A673 (cell line): ENCODE measurements around the gene DNM1.

Experiments
- EZH2 ChIP-seq: fragments of 200-600 bp; sonication (generic); IDR thresholded peaks from 2 replicates; pipeline ENCODE4 v1.6.1; 2017; ENCODE audit warnings: borderline replicate concordance, low read depth, mild to moderate bottlenecking, mixed read lengths, antibody characterized with exemption, low read length; ENCODE audit not compliant: poor library complexity, severe bottlenecking
- TF ChIP-seq, protein P1 (sequence below): fragments of 300-800, 200-600 bp; sonication (generic); conservative IDR thresholded peaks from 2 replicates; pipeline ENCODE4 v1.5.1; 2017; ENCODE audit warnings: low read depth, mild to moderate bottlenecking, antibody characterized with exemption, low read length, moderate library complexity, mixed read lengths

DNA sequence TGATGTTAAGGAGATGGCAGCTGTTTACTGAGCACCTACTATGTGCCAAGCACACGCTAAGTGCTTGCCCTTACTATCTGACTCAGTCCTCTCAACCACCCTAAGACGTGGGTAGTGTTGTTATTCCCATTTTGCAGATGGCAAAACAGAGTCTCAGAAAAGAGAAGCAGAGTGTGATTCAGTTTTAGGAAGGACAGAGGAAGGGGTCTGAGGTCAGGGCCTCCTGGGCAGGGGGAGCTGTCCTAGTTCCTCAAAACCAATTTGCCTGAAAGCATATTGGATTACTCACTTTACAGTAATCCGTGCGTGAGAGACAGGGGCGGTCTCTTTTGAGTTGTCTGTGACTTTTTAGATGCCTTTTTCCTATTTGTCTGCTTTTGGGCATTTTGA, 23.2 kb downstream of the DNM1 start:
- no peak for TF ChIP-seq EZH2
- TF ChIP-seq, protein P1, sequence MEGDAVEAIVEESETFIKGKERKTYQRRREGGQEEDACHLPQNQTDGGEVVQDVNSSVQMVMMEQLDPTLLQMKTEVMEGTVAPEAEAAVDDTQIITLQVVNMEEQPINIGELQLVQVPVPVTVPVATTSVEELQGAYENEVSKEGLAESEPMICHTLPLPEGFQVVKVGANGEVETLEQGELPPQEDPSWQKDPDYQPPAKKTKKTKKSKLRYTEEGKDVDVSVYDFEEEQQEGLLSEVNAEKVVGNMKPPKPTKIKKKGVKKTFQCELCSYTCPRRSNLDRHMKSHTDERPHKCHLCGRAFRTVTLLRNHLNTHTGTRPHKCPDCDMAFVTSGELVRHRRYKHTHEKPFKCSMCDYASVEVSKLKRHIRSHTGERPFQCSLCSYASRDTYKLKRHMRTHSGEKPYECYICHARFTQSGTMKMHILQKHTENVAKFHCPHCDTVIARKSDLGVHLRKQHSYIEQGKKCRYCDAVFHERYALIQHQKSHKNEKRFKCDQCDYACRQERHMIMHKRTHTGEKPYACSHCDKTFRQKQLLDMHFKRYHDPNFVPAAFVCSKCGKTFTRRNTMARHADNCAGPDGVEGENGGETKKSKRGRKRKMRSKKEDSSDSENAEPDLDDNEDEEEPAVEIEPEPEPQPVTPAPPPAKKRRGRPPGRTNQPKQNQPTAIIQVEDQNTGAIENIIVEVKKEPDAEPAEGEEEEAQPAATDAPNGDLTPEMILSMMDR = no peak
